CD4-positive, CD25-positive, alpha-beta regulatory T cell (primary cell): Measurements from ENCODE around the gene RASAL2. TPM values are rescaled to one million over a fixed set of nuclear protein-coding genes. Genes with fewer than 3 reads are reported as not detected.

Source experiments
- ATAC-seq, 2 donors: fragments of 150-1000 bp; cut with Tn5 transposase; one replicate each; pipeline ENCODE4 v1.10.0; 2021; ENCODE audit warnings: low read depth in 2 of 2, moderate number of reproducible peaks in 2 of 2, moderate library complexity in 1 of 2
- DNase-seq, 3 donors: peaks; one replicate each; pipeline versions ENCODE4 v3.0.0 to v3.0.0-alpha.2; 2012 to 2022; ENCODE audit warnings: mixed read lengths in 1 of 3
- H3K27ac ChIP-seq: one replicate; pipeline ENCODE4 v1.7.0; 2013; ENCODE audit warnings: mild to moderate bottlenecking, low read length; ENCODE audit not compliant: insufficient read depth, poor library complexity, severe bottlenecking
- H3K27me3 ChIP-seq: one replicate; pipeline ENCODE4 v1.7.0; 2013; ENCODE audit warnings: low read length; ENCODE audit not compliant: control insufficient read depth, insufficient read depth
- H3K36me3 ChIP-seq: one replicate; pipeline ENCODE4 v1.7.0; 2013; ENCODE audit warnings: mild to moderate bottlenecking, low read length, moderate library complexity; ENCODE audit not compliant: control insufficient read depth, insufficient read depth
- H3K4me1 ChIP-seq: 2 replicates; pipeline ENCODE4 v1.7.0; 2013; ENCODE audit warnings: mild to moderate bottlenecking, low read length; ENCODE audit not compliant: insufficient read depth, control insufficient read depth, poor library complexity, severe bottlenecking
- H3K4me3 ChIP-seq: one replicate; pipeline ENCODE4 v1.7.0; 2013; ENCODE audit warnings: low read depth, mild to moderate bottlenecking, low read length, moderate library complexity
- H3K9me3 ChIP-seq, 2 experiments: 1 replicate in 1 of 2; 2 replicates in 1 of 2; pipeline ENCODE4 v1.7.0; 2013; ENCODE audit warnings: low read length in 2 of 2, mild to moderate bottlenecking in 1 of 2, moderate library complexity in 1 of 2; ENCODE audit not compliant: control insufficient read depth in 2 of 2
- H3K27ac Mint-ChIP-seq, 3 donors: one replicate each; pipeline ENCODE4 v1.8.0; 2020 to 2022; ENCODE audit warnings: mild to moderate bottlenecking in 3 of 3, mixed read lengths in 3 of 3, moderate library complexity in 2 of 3
- H3K27me3 Mint-ChIP-seq: one replicate; pipeline ENCODE4 v1.8.0; 2022; ENCODE audit warnings: mild to moderate bottlenecking, mixed read lengths
- H3K36me3 Mint-ChIP-seq: one replicate; pipeline ENCODE4 v1.8.0; 2020; ENCODE audit warnings: mixed read lengths
- H3K4me1 Mint-ChIP-seq, 4 donors: one replicate each; pipeline ENCODE4 v1.8.0; 2020 to 2022; ENCODE audit warnings: mixed read lengths in 4 of 4, mild to moderate bottlenecking in 1 of 4
- H3K4me3 Mint-ChIP-seq, 4 donors: one replicate each; pipeline ENCODE4 v1.8.0; 2020 to 2022; ENCODE audit warnings: mild to moderate bottlenecking in 4 of 4, mixed read lengths in 4 of 4, moderate library complexity in 3 of 4
- H3K9me3 Mint-ChIP-seq, 7 donors: one replicate each; pipeline ENCODE4 v1.8.0; 2020 to 2022; ENCODE audit warnings: mixed read lengths in 7 of 7, mild to moderate bottlenecking in 3 of 7, moderate library complexity in 2 of 7
- polyA plus RNA-seq, 4 donors: library from polyadenylated mRNA; unstranded; fragments of 300-500 nt; fragmentation: Illumina TruSeq; gene quantifications; one replicate each; pipeline ENCODE4 v1.2.3, GENCODE V29; 2021
- total RNA-seq: library from RNA; stranded (reverse); gene quantifications from one replicate; pipeline ENCODE4 v1.2.3, GENCODE V29; 2022

RASAL2 gene
- total and polyA plus RNA-seq, 5 donors from 2014 or later = not detected

GRCh38 chr1:178052650-178053461 is 41.0 kb upstream of the RASAL2 start:
- DNase-seq (no peak), ATAC-seq (no peak)
- no peaks in the 10 kb centered on the region for H3K4me1 Mint-ChIP-seq
- no peak overlapping the region for H3K4me3 Mint-ChIP-seq
- Histone ChIP-seq H3K36me3 (no peaks in the 10 kb centered on the region), H3K4me3 (no peak overlapping the region), H3K9me3 (no peaks in the 10 kb centered on the region), H3K4me1 (no peaks in the 10 kb centered on the region), H3K27ac (no peak overlapping the region), H3K27me3 (no peaks in the 10 kb centered on the region)
- no peak overlapping the region for H3K27ac Mint-ChIP-seq
- no peaks in the 10 kb centered on the region for H3K36me3 Mint-ChIP-seq
- H3K27me3 Mint-ChIP-seq = no peaks in the 10 kb centered on the region
- H3K9me3 Mint-ChIP-seq = peaks cover 0 to 3% (median 1%) of the 10 kb centered on the region in 7 donors

GRCh38 chr1:178055093-178055492 is 38.8 kb upstream of the RASAL2 start:
- H3K4me3 Mint-ChIP-seq = no peak overlapping the region
- Histone ChIP-seq H3K27ac (no peak overlapping the region), H3K36me3 (no peaks in the 10 kb centered on the region), H3K9me3 (no peaks in the 10 kb centered on the region), H3K4me3 (no peak overlapping the region), H3K4me1 (no peaks in the 10 kb centered on the region), H3K27me3 (no peaks in the 10 kb centered on the region)
- H3K9me3 Mint-ChIP-seq = peaks cover 0 to 3% (median 1%) of the 10 kb centered on the region in 7 donors
- DNase-seq (no peak), ATAC-seq (no peak)
- H3K27ac Mint-ChIP-seq = no peak overlapping the region
- H3K36me3 Mint-ChIP-seq = no peaks in the 10 kb centered on the region
- H3K4me1 Mint-ChIP-seq = no peaks in the 10 kb centered on the region
- H3K27me3 Mint-ChIP-seq = no peaks in the 10 kb centered on the region

- Histone ChIP-seq H3K4me3 (no peak overlapping the region), H3K27ac (no peak overlapping the region), H3K27me3 (no peaks in the 10 kb centered on the region), H3K4me1 (no peaks in the 10 kb centered on the region), H3K9me3 (no peaks in the 10 kb centered on the region), H3K36me3 (no peaks in the 10 kb centered on the region)
- DNase-seq (no peak), ATAC-seq (no peak)
- Mint-ChIP-seq H3K4me1 (no peaks in the 10 kb centered on the region), H3K4me3 (no peak overlapping the region), H3K36me3 (no peaks in the 10 kb centered on the region), H3K27me3 (no peaks in the 10 kb centered on the region), H3K27ac (no peak overlapping the region), H3K9me3 (peaks cover 0 to 3% (median 1%) of the 10 kb centered on the region in 7 donors)
Observed at GRCh38 chr1:178055779-178056471, 38.0 kb upstream of the RASAL2 start.

DNA sequence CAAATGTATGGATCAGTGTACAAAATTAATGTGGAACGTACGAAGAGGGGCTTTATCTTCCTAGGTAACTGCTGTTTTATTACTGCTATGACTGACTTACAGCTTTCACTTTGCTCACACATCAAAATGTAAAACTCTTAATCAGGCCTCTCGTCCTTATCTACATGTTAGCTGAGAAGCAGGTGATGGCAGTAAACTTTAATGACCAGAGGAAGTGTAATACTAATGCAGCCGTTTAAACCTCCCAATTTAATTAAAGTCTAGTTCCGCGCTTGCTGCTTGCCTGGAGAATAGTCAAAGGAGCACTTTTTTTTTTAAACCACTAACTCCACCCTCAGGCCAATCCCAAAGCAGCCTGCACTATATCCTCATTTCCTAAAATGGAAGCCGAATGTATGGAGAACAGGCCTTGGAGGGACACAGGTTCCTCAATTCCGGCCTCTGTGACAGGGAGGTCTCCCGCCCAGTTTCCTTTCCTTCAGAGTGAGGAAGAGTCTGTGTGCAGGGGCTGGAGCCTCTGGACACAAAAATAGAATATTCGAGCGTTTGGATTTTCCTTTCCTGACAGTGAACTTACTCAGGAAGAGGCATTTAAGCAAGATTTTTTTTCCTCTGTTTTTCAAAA is 36.7 kb upstream of the RASAL2 start:
- Mint-ChIP-seq H3K27ac (no peak overlapping the region), H3K4me3 (no peak overlapping the region), H3K9me3 (peaks cover 0 to 3% (median 1%) of the 10 kb centered on the region in 7 donors), H3K36me3 (no peaks in the 10 kb centered on the region), H3K27me3 (no peaks in the 10 kb centered on the region), H3K4me1 (no peaks in the 10 kb centered on the region)
- H3K4me3 ChIP-seq = no peak overlapping the region
- no peak overlapping the region for H3K27ac ChIP-seq
- no peaks in the 10 kb centered on the region for H3K9me3 ChIP-seq
- no peaks in the 10 kb centered on the region for H3K27me3 ChIP-seq
- no peaks in the 10 kb centered on the region for H3K36me3 ChIP-seq
- no peak for DNase-seq
- ATAC-seq = no peak
- H3K4me1 ChIP-seq = no peaks in the 10 kb centered on the region

- Mint-ChIP-seq H3K4me1 (no peaks in the 10 kb centered on the region), H3K27ac (no peak overlapping the region), H3K9me3 (peaks cover 0 to 3% (median 1%) of the 10 kb centered on the region in 7 donors), H3K4me3 (no peak overlapping the region), H3K36me3 (no peaks in the 10 kb centered on the region), H3K27me3 (no peaks in the 10 kb centered on the region)
- ATAC-seq = no peak
- no peaks in the 10 kb centered on the region for H3K9me3 ChIP-seq
- H3K27me3 ChIP-seq = no peaks in the 10 kb centered on the region
- no peak for DNase-seq
- H3K4me3 ChIP-seq = no peak overlapping the region
- H3K36me3 ChIP-seq = no peaks in the 10 kb centered on the region
- H3K27ac ChIP-seq = no peak overlapping the region
- no peaks in the 10 kb centered on the region for H3K4me1 ChIP-seq
Observed at GRCh38 chr1:178057912-178058534, 35.9 kb upstream of the RASAL2 start.

GRCh38 chr1:178060789-178061556 is 32.9 kb upstream of the RASAL2 start:
- H3K9me3 ChIP-seq = no peaks in the 10 kb centered on the region
- peaks cover 0 to 4% (median 1%) of the 10 kb centered on the region in 7 donors for H3K9me3 Mint-ChIP-seq
- no peak overlapping the region for H3K27ac Mint-ChIP-seq

DNA sequence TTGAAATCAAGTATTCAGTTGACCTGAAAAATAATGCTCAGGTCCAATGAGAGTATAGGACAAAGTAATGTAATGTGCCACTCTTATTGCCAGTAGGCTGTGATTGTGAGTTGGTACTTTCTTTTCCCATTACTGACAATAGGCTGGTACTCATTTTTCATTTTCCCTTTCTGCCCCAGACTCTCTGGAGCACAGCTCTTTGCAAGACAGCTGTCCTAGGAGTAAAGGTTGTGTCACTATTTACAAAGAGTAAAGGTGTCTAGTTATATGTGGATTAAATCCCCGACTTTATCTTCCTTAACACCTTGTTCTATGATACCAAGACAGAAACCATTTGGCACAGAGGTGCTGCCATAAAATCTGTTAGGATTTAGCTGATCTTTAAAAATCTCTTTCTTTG is 32.3 kb upstream of the RASAL2 start:
- H3K36me3 Mint-ChIP-seq = no peaks in the 10 kb centered on the region
- no peaks in the 10 kb centered on the region for H3K4me1 ChIP-seq
- H3K27me3 ChIP-seq = no peaks in the 10 kb centered on the region
- no peak overlapping the region for H3K27ac Mint-ChIP-seq
- no peaks in the 10 kb centered on the region for H3K27me3 Mint-ChIP-seq
- DNase-seq = no peak
- H3K36me3 ChIP-seq = no peaks in the 10 kb centered on the region
- no peaks in the 10 kb centered on the region for H3K4me1 Mint-ChIP-seq
- H3K27ac ChIP-seq = no peak overlapping the region
- no peak overlapping the region for H3K4me3 ChIP-seq
- peaks cover 0 to 3% (median 0%) of the 10 kb centered on the region in 7 donors for H3K9me3 Mint-ChIP-seq
- no peak for ATAC-seq
- no peaks in the 10 kb centered on the region for H3K9me3 ChIP-seq
- H3K4me3 Mint-ChIP-seq = no peak overlapping the region

More at GRCh38 chr1:178060789-178061556, 32.9 kb upstream of the RASAL2 start:
- DNase-seq = no peak
- H3K4me1 ChIP-seq = no peaks in the 10 kb centered on the region
- no peak for ATAC-seq
- Mint-ChIP-seq H3K36me3 (no peaks in the 10 kb centered on the region), H3K4me1 (no peaks in the 10 kb centered on the region), H3K4me3 (no peak overlapping the region), H3K27me3 (no peaks in the 10 kb centered on the region)
- H3K27me3 ChIP-seq = no peaks in the 10 kb centered on the region
- H3K36me3 ChIP-seq = no peaks in the 10 kb centered on the region
- no peak overlapping the region for H3K4me3 ChIP-seq
- H3K27ac ChIP-seq = no peak overlapping the region
